ENCODE data around the gene SAFB.

The SAFB gene

GRCh38 chr19:5671600-5671999, 48.7 kb downstream of the SAFB start:
- DNase-seq, result no peak

- no peak for DNase-seq
These were observed 50.0 kb downstream of the SAFB start for GRCh38 chr19:5672708-5673459.

GRCh38 chr19:5673752-5674151, 50.9 kb downstream of the SAFB start:
- no peak for DNase-seq

GRCh38 chr19:5674714-5675113, 51.8 kb downstream of the SAFB start:
- no peak for DNase-seq

GRCh38 chr19:5676105-5676771, 53.4 kb downstream of the SAFB start:
- no peak for DNase-seq

- peak; percentile 14 for DNase-seq
These were observed 53.9 kb downstream of the SAFB start for GRCh38 chr19:5676772-5677105.

- DNase-seq, result no peak
These were observed 54.3 kb downstream of the SAFB start for GRCh38 chr19:5677136-5677535.

GRCh38 chr19:5677580-5677979, 54.7 kb downstream of the SAFB start:
- no peak for DNase-seq

GRCh38 chr19:5678071-5678718, 55.3 kb downstream of the SAFB start:
- no peak for DNase-seq

- peak; percentile 30 for DNase-seq
These were observed 56.6 kb downstream of the SAFB start for GRCh38 chr19:5679289-5680083.

GRCh38 chr19:5680084-5680436, 57.2 kb downstream of the SAFB start:
- no peak for DNase-seq

GRCh38 chr19:5680437-5681368, 57.8 kb downstream of the SAFB start, which contains the start of the genes HSD11B1L and MICOS13:
Gene HSD11B1L (plus strand): TSS chr19:5681027. CDS start chr19:5684833, 3,806 bp downstream.
Gene MICOS13 (minus strand): TSS chr19:5680516. CDS start chr19:5680486, 30 bp downstream.
- DNase-seq, result peak; percentile 96

GRCh38 chr19:5681391-5682106, 58.7 kb downstream of the SAFB start:
- no peak for DNase-seq

GRCh38 chr19:5682107-5682482, 59.2 kb downstream of the SAFB start:
- no peak for DNase-seq

- no peak for DNase-seq
These were observed 60.4 kb downstream of the SAFB start for GRCh38 chr19:5683177-5683886.

- DNase-seq, result no peak
These were observed 62.0 kb downstream of the SAFB start for GRCh38 chr19:5684694-5685430.

GRCh38 chr19:5686326-5686646, 63.4 kb downstream of the SAFB start:
- DNase-seq, result no peak

- peak; percentile 92 for DNase-seq
These were observed 63.9 kb downstream of the SAFB start for GRCh38 chr19:5686647-5687359.
